Subcutaneous abdominal adipose tissue (tissue), 5 donors: Measurements from ENCODE around the gene MRPL14.

Source experiments
- H3K27ac ChIP-seq: one replicate; pipeline ENCODE4 v1.7.0; 2013; ENCODE audit warnings: low read depth, mild to moderate bottlenecking, inconsistent platforms, low read length, moderate library complexity
- H3K27me3 ChIP-seq, 5 donors: one replicate each; pipeline ENCODE4 v1.7.0; 2013; ENCODE audit warnings: low read length in 5 of 5, inconsistent platforms in 1 of 5; ENCODE audit not compliant: control insufficient read depth in 5 of 5, insufficient read depth in 4 of 5
- H3K36me3 ChIP-seq, 5 donors: one replicate each; pipeline ENCODE4 v1.7.0; 2013; ENCODE audit warnings: low read length in 5 of 5; ENCODE audit not compliant: control insufficient read depth in 5 of 5, insufficient read depth in 5 of 5
- H3K4me1 ChIP-seq, 5 donors: one replicate each; pipeline ENCODE4 v1.7.0; 2013; ENCODE audit warnings: low read length in 5 of 5, mild to moderate bottlenecking in 3 of 5, moderate library complexity in 1 of 5; ENCODE audit not compliant: control insufficient read depth in 5 of 5, insufficient read depth in 5 of 5
- H3K4me3 ChIP-seq, 5 donors: one replicate each; pipeline ENCODE4 v1.7.0; 2013; ENCODE audit warnings: low read length in 5 of 5, low read depth in 1 of 5
- H3K9ac ChIP-seq, 5 donors: one replicate each; pipeline ENCODE4 v1.7.0; 2013; ENCODE audit warnings: low read length in 5 of 5, mild to moderate bottlenecking in 4 of 5, moderate library complexity in 3 of 5
- H3K9me3 ChIP-seq, 5 donors: one replicate each; pipeline ENCODE4 v1.7.0; 2013; ENCODE audit warnings: low read length in 5 of 5; ENCODE audit not compliant: control insufficient read depth in 5 of 5
- donor health status: healthy.
- donor health status: healthy.
- donor health status: healthy.
- donor health status: healthy.
- donor health status: healthy.

The MRPL14 gene

GRCh38 chr6:44127186-44128019, at the start of gene MRPL14, which contains the start of gene TMEM63B:
Gene MRPL14, minus strand, starts transcription at chr6:44127452. Its CDS starts 10,841 bp downstream, at chr6:44116611.
Gene TMEM63B, plus strand, starts transcription at chr6:44127554. Its CDS starts 7,031 bp downstream, at chr6:44134585.
- Histone ChIP-seq H3K36me3 (no peaks in the 10 kb centered on the region), H3K4me3 (peak within 1 kb of the TSS; percentile 77 to 84 (median 80)), H3K4me1 (peaks cover 8 to 50% (median 42%) of the 10 kb centered on the region in 5 donors), H3K9ac (peak within 1 kb of the TSS; percentile 63 to 91 (median 76)), H3K9me3 (no peaks in the 10 kb centered on the region), H3K27ac (peak within 1 kb of the TSS; percentile 88), H3K27me3 (no peaks in the 10 kb centered on the region)

DNA sequence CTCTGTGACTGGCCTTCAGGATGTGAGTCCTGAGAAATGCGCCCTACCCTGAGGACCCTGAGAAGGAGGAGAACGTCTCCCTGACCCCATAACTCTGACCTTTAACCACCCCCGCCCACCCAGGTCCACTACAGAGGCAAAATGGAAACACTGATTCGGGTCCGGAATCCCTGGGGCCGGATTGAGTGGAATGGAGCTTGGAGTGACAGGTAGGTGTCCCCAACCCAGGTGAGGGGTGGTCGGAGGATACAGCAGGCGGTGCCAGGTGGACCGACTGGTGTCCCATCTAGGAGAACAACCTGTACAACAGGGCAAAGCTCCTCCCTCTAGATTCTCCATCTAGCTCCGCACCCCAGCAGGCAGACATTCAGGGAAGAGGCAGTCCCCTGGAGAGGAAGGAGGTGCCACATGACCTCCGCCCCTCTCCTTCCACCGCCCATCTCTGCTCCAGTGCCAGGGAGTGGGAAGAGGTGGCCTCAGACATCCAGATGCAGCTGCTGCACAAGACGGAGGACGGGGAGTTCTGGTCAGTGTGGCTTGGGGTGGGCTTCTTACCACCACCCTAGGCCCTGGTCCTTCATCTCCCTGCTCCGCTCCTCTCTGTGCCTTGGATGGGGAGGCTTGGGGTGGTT, 49.0 kb upstream of the MRPL14 start:
- Histone ChIP-seq H3K27me3 (peaks cover 0 to 2% (median 0%) of the 10 kb centered on the region in 5 donors), H3K27ac (peak overlapping the region; percentile 79), H3K4me1 (peaks cover 8 to 52% (median 43%) of the 10 kb centered on the region in 5 donors), H3K4me3 (peak overlapping the region in 4 of 5 donors; percentile 31 to 48 (median 35)), H3K36me3 (no peaks in the 10 kb centered on the region), H3K9ac (no peak overlapping the region), H3K9me3 (no peaks in the 10 kb centered on the region)

- Histone ChIP-seq H3K36me3 (no peaks in the 10 kb centered on the region), H3K4me3 (peak overlapping the region in 2 of 5 donors; percentile 6 to 55), H3K9ac (peak overlapping the region in 2 of 5 donors; percentile 25 to 68), H3K27ac (no peak overlapping the region), H3K4me1 (peaks cover 6 to 31% (median 28%) of the 10 kb centered on the region in 5 donors), H3K27me3 (peaks cover 0 to 2% (median 0%) of the 10 kb centered on the region in 5 donors), H3K9me3 (no peaks in the 10 kb centered on the region)
Measured at GRCh38 chr6:44172731-44173500, 45.7 kb upstream of the MRPL14 start.

GRCh38 chr6:44171899-44172546, 44.8 kb upstream of the MRPL14 start:
- no peaks in the 10 kb centered on the region for H3K9me3 ChIP-seq
- no peak overlapping the region for H3K27ac ChIP-seq
- H3K4me3 ChIP-seq: no peak overlapping the region
- H3K4me1 ChIP-seq: peaks cover 5 to 22% (median 19%) of the 10 kb centered on the region in 5 donors
- no peaks in the 10 kb centered on the region for H3K36me3 ChIP-seq
- peaks cover 0 to 2% (median 0%) of the 10 kb centered on the region in 5 donors for H3K27me3 ChIP-seq
- no peak overlapping the region for H3K9ac ChIP-seq

DNA sequence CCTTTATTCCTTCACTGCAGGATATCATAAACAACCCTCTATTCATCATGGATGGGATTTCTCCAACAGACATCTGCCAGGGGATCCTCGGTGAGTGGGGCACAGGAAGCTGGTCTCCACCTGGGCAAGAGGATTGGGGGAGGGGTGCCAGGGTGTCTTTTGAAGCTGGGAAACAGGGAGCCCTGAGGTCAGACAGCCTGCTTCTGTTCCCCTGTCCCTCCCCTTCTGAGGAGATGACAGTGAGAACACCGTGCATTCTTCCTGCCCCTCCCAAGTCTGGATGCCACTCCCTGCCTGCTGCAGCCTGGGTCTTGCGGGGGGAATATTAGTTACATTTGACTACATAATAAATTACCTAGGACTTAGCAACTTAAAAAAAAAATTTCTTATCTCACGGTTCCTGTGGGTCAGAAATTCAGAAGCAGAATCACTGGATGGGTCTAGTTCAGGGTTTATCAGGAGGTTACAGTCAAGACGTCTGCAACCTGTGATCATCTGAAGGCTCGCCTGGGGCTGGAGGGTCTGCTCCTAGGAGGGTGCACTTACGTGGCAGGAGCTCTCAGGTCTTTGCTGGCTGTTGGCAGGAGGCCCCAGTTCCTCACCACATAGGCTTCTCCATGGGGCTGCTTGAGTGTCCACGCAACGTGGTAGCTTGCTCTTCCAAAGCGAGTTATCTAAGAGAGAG, 42.8 kb upstream of the MRPL14 start:
- peaks cover 4 to 13% (median 10%) of the 10 kb centered on the region in 5 donors for H3K4me1 ChIP-seq
- H3K27me3 ChIP-seq: peaks cover 0 to 7% (median 0%) of the 10 kb centered on the region in 5 donors
- no peak overlapping the region for H3K4me3 ChIP-seq
- H3K9me3 ChIP-seq: no peaks in the 10 kb centered on the region
- H3K27ac ChIP-seq: no peak overlapping the region
- no peak overlapping the region for H3K9ac ChIP-seq
- H3K36me3 ChIP-seq: no peaks in the 10 kb centered on the region

DNA sequence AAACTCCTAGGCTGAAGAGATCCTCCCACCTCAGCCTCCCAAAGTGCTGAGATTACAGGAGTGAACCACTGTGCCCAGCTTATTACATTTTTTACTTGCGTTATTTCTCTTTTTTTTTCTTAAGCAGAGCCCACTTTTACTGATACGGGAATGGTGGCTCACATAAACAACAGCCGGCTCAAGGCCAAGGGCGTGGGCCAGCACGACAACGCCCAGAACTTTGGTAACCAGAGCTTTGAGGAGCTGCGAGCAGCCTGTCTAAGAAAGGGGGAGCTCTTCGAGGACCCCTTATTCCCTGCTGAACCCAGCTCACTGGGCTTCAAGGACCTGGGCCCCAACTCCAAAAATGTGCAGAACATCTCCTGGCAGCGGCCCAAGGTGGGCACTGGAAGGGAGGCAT, 41.9 kb upstream of the MRPL14 start:
- H3K27ac ChIP-seq: no peak overlapping the region
- H3K9me3 ChIP-seq: no peaks in the 10 kb centered on the region
- H3K9ac ChIP-seq: no peak overlapping the region
- H3K36me3 ChIP-seq: no peaks in the 10 kb centered on the region
- peaks cover 0 to 7% (median 0%) of the 10 kb centered on the region in 5 donors for H3K27me3 ChIP-seq
- peaks cover 4 to 13% (median 10%) of the 10 kb centered on the region in 5 donors for H3K4me1 ChIP-seq
- no peak overlapping the region for H3K4me3 ChIP-seq

- no peak overlapping the region for H3K9ac ChIP-seq
- H3K9me3 ChIP-seq: no peaks in the 10 kb centered on the region
- H3K27me3 ChIP-seq: peaks cover 0 to 6% (median 0%) of the 10 kb centered on the region in 5 donors
- no peak overlapping the region for H3K4me3 ChIP-seq
- H3K36me3 ChIP-seq: no peaks in the 10 kb centered on the region
- peaks cover 0 to 7% (median 3%) of the 10 kb centered on the region in 5 donors for H3K4me1 ChIP-seq
- H3K27ac ChIP-seq: no peak overlapping the region
Measured at GRCh38 chr6:44167567-44167966, 40.3 kb upstream of the MRPL14 start.

GRCh38 chr6:44166591-44167184, 39.4 kb upstream of the MRPL14 start:
- Histone ChIP-seq H3K27ac (no peak overlapping the region), H3K9ac (no peak overlapping the region), H3K27me3 (peaks cover 0 to 6% (median 0%) of the 10 kb centered on the region in 5 donors), H3K36me3 (no peaks in the 10 kb centered on the region), H3K4me1 (peaks cover 0 to 5% (median 0%) of the 10 kb centered on the region in 5 donors), H3K4me3 (no peak overlapping the region), H3K9me3 (no peaks in the 10 kb centered on the region)
